GM12878 (cell line): Measurements from ENCODE around the gene ERC2.

Experiments
- ATF3 ChIP-seq: IDR thresholded peaks from 2 replicates; pipeline ENCODE4 v1.6.1; 2011; ENCODE audit warnings: low read depth, mild to moderate bottlenecking, low read length, moderate library complexity, borderline replicate concordance; ENCODE audit errors: extremely low read depth
- BCLAF1 ChIP-seq: fragments of 450-650 bp; IDR thresholded peaks from 2 replicates; pipeline ENCODE4 v1.6.1; 2017; ENCODE audit warnings: antibody characterized with exemption, mild to moderate bottlenecking, moderate library complexity
- BHLHE40 ChIP-seq, 2 experiments: fragments of 450-650 bp in 1 of 2; IDR thresholded peaks; 2 replicates each; pipeline ENCODE4 v1.6.1; 2011 to 2017; ENCODE audit warnings: low read depth in 2 of 2, borderline replicate concordance in 1 of 2, improper control_type of control experiment in 1 of 2, low read length in 1 of 2, mild to moderate bottlenecking in 1 of 2
- CBX3 ChIP-seq: fragments of 200-600 bp; sonication (generic); IDR thresholded peaks from 2 replicates; pipeline ENCODE4 v1.6.1; 2016; ENCODE audit warnings: low read depth, borderline replicate concordance
- CTCF ChIP-seq, 3 experiments: IDR thresholded peaks in 2 of 3; conservative IDR thresholded peaks in 1 of 3; 2 replicates each; pipeline ENCODE4 v1.5.1; 2011; ENCODE audit warnings: low read depth in 3 of 3, low read length in 3 of 3, mild to moderate bottlenecking in 3 of 3, control low read depth in 2 of 3, moderate library complexity in 2 of 3, inconsistent platforms in 1 of 3, mixed read lengths in 1 of 3; ENCODE audit not compliant: control insufficient read depth in 2 of 3, insufficient read depth in 1 of 3; ENCODE audit errors: extremely low read depth in 1 of 3
- E2F4 ChIP-seq: IDR thresholded peaks from 2 replicates; pipeline ENCODE4 v1.6.1; 2012; ENCODE audit warnings: low read depth, low read length, improper control_type of control experiment
- EZH2 ChIP-seq: IDR thresholded peaks from 2 replicates; pipeline ENCODE4 v1.6.1; 2012; ENCODE audit warnings: low read depth, mild to moderate bottlenecking, control low read depth, inconsistent platforms, low read length, borderline replicate concordance; ENCODE audit not compliant: control insufficient read depth
- FOXM1 ChIP-seq: IDR thresholded peaks from 2 replicates; pipeline ENCODE4 v1.6.1; 2012; ENCODE audit warnings: low read depth, mild to moderate bottlenecking, inconsistent platforms, low read length, moderate library complexity
- JUNB ChIP-seq: IDR thresholded peaks from 2 replicates; pipeline ENCODE4 v1.6.1; 2016; ENCODE audit warnings: antibody characterized with exemption, mild to moderate bottlenecking
- NRF1 ChIP-seq: conservative IDR thresholded peaks from 2 replicates; pipeline ENCODE4 v1.6.1; 2011; ENCODE audit warnings: mild to moderate bottlenecking, low read depth, low read length, improper control_type of control experiment
- POLR2AphosphoS5 ChIP-seq: IDR thresholded peaks from 2 replicates; pipeline ENCODE4 v1.6.1; 2011; ENCODE audit warnings: mild to moderate bottlenecking, low read length, inconsistent platforms
- SUPT20H ChIP-seq: IDR thresholded peaks from 2 replicates; pipeline ENCODE4 v1.6.1; 2011; ENCODE audit warnings: low read depth, mild to moderate bottlenecking, low read length, moderate library complexity, borderline replicate concordance; ENCODE audit not compliant: control insufficient read depth
- USF2 ChIP-seq: IDR thresholded peaks from 2 replicates; pipeline ENCODE4 v1.6.1; 2011; ENCODE audit warnings: low read depth, low read length, improper control_type of control experiment, borderline replicate concordance
- ZBTB40 ChIP-seq: fragments of 450-650 bp; IDR thresholded peaks from 2 replicates; pipeline ENCODE4 v1.6.1; 2016; ENCODE audit warnings: mild to moderate bottlenecking, moderate library complexity, borderline replicate concordance

- TF ChIP-seq CTCF (IDR thresholded peaks at IDR 0.05 in 2 of 3, conservative IDR thresholded peaks at IDR 0.05 in 1 of 3; ENCODE audit: control insufficient read depth in 2 of 3, extremely low read depth in 1 of 3, insufficient read depth in 1 of 3, low read depth in 3 of 3, low read length in 3 of 3) (no peak), E2F4 (no peak), BHLHE40 (IDR thresholded peaks at IDR 0.05; ENCODE audit: borderline replicate concordance in 1 of 2, low read depth in 2 of 2, low read length in 1 of 2) (no peak), ATF3 (no peak), ZBTB40 (no peak), SUPT20H (no peak), EZH2 (no peak), POLR2AphosphoS5 (no peak), USF2 (no peak), FOXM1 (no peak), NRF1 (no peak), CBX3 (no peak), BCLAF1 (no peak), JUNB (no peak)
Observed at GRCh38 chr3:55955891-55956477, 512.3 kb downstream of the ERC2 start.
